Mucosa of descending colon (tissue), 3 donors: ENCODE results near the gene WDR59. TPM values are rescaled to one million over a fixed set of nuclear protein-coding genes. Genes with fewer than 3 reads are reported as not detected.

Experiments used
- ATAC-seq: fragments of 200-7000 bp; cut with Tn5 transposase; one replicate; pipeline ENCODE4 v1.9.1; 2020; ENCODE audit warnings: mild to moderate bottlenecking, moderate library complexity
- DNase-seq, 3 donors: peaks; one replicate each; pipeline ENCODE4 v3.0.0-alpha.2; 2020
- H3K36me3 ChIP-seq: fragments of 200-600 bp; one replicate; pipeline ENCODE4 v1.8.0; 2021; ENCODE audit warnings: low read depth, mild to moderate bottlenecking
- H3K4me1 ChIP-seq: fragments of 200-600 bp; one replicate; pipeline ENCODE4 v1.8.0; 2021; ENCODE audit warnings: low read depth, mild to moderate bottlenecking
- H3K4me3 ChIP-seq: fragments of 200-600 bp; one replicate; pipeline ENCODE4 v1.8.0; 2021; ENCODE audit warnings: mild to moderate bottlenecking
- H3K9me3 ChIP-seq: fragments of 200-600 bp; one replicate; pipeline ENCODE4 v1.8.0; 2021; ENCODE audit warnings: mild to moderate bottlenecking
- CTCF ChIP-seq: fragments of 200-600 bp; IDR thresholded peaks from one replicate; pipeline ENCODE4 v1.8.0; 2022; ENCODE audit warnings: antibody characterized with exemption, mild to moderate bottlenecking
- intact Hi-C, 2 donors: fragments of 100-400 bp; cut with DNase I in 1 of 2; cut with micrococcal nuclease in 1 of 2; formaldehyde crosslinking; loops; one replicate each; pipeline versions ENCODE4 v1.11.0 to v1.11.1; 2022; cut with DNase I, micrococcal nuclease
- total RNA-seq, 3 donors: library from RNA; stranded (reverse); fragmentation: NEBNext Ultra II Directional in 2 of 3; extraction: Animal tissue kit (Norgen Biotek cat#: 25700) in 2 of 3; gene quantifications; one replicate each; pipeline versions ENCODE4 v1.2.1 to v1.2.4, GENCODE V29; 2021 to 2023
- donor health status: DM: no; HTN: no; CAD: no; lungs with moderate emphysema.
- donor health status: DM: no; HTN: no; CAD: no.
- donor health status: DM: no; HTN: yes; CAD: no.

WDR59 gene
- total RNA-seq, 3 donors from 2014 or later, result 47.3 to 74.9 (median 70.1) TPM

GRCh38 chr16:74868501-74868900 is 116.4 kb downstream of the WDR59 start:
- DNase-seq (no peak), ATAC-seq (peak; percentile 88)
- intact Hi-C loops, result loop anchor here in 1 of 2 donors (10.0 kb wide), 1 partner anchor 154 kb away; no protein-coding TSS in a partner anchor
- no peaks in the 10 kb centered on the region for H3K36me3 ChIP-seq
- no peaks in the 10 kb centered on the region for H3K9me3 ChIP-seq
- H3K4me3 ChIP-seq, result no peak overlapping the region
- no peak for TF ChIP-seq CTCF
- no peaks in the 10 kb centered on the region for H3K4me1 ChIP-seq

DNA sequence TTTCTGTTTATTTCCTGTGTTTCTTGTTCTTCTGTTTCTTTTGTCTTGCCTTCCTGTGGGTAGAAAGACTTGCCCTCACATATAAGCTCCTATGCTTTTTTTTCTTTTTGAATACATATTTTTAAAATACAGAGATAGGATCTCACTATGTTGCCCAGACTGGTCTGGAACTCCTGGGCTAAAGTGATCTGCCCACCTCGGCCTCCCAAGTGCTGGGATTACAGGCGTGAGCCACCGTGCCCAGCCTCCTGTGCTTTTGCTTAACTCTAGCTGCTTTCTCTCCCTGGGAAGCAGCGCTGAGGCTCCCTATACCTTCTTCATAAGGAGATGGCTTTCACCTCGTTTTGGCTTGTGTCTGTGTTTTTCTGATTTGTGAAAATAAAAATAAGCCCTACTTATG is 116.9 kb downstream of the WDR59 start:
- Histone ChIP-seq H3K9me3 (no peaks in the 10 kb centered on the region), H3K4me1 (no peaks in the 10 kb centered on the region), H3K36me3 (no peaks in the 10 kb centered on the region), H3K4me3 (no peak overlapping the region)
- ATAC-seq (no peak), DNase-seq (no peak)
- no peak for TF ChIP-seq CTCF
- intact Hi-C loops, result loop anchor here in 1 of 2 donors (10.0 kb wide), 1 partner anchor 153 kb away; no protein-coding TSS in a partner anchor

DNA sequence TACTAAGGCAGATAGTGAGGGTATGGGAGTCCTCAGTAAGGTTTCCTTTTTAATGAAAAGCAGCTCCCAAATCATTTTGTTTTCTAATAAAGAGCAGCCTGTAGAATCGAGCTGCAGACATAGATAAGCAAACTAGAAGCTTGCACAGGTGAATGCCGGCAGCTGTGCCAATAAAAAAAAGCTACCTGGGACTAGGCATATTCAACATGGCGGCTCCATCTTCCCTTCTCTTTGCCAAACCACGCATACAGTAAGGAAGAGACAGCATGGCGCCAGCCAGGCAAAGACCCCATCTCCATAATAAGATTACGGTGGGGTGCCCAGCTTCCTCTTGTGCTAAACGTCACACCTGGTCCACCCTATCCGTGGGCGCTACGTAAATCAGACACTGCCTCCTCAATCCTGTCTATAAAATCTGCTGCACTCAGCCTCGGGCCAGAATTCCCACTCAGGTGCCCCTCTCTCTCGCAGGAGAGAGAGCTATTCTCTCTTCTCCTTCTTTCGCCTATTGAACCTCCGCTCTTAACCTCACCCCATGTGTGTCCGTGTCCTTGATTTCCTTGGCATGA is 117.6 kb downstream of the WDR59 start:
- Histone ChIP-seq H3K9me3 (no peaks in the 10 kb centered on the region), H3K36me3 (no peaks in the 10 kb centered on the region), H3K4me1 (no peaks in the 10 kb centered on the region), H3K4me3 (no peak overlapping the region)
- ATAC-seq (no peak), DNase-seq (no peak)
- intact Hi-C loops, result loop anchor here in 1 of 2 donors (10.0 kb wide), 1 partner anchor 153 kb away; no protein-coding TSS in a partner anchor
- no peak for TF ChIP-seq CTCF

DNA sequence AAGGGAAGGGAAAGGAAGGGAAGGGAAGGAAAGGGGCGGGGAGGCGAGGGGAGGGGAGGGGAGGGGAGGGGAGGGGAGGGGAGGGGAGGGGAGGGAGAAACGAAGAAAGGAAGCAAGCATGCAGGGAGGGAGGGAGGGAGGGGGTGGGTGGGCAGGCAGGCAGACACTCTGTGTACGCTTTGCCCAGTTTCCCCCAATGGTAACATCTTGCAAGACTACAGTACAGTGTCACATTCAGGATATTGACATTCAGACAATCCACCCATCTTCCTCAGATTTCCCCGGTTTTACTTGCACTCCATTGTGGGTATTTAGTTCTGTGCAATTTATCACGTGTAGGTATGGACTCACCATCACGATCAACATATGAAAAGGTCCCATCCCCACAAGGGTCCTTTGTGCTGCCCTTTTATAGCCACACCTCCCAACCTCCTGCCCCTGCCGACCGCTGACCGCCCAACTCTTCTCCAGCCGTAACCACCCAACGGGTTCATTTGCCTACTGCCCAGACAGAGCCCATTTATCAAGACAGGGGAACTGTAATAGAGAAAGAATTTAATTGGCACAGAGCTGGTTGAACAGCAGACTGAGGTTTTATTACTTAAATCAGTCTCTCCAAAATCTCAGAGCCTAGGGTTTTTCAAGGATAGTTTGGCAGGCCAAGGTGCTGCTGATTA is 118.9 kb downstream of the WDR59 start:
- intact Hi-C loops, result loop anchor here in 1 of 2 donors (10.0 kb wide), 1 partner anchor 151 kb away; no protein-coding TSS in a partner anchor
- no peak for DNase-seq
- Histone ChIP-seq H3K9me3 (no peaks in the 10 kb centered on the region), H3K36me3 (no peaks in the 10 kb centered on the region), H3K4me1 (no peaks in the 10 kb centered on the region), H3K4me3 (no peak overlapping the region)
- no peak for ATAC-seq
- no peak for TF ChIP-seq CTCF

DNA sequence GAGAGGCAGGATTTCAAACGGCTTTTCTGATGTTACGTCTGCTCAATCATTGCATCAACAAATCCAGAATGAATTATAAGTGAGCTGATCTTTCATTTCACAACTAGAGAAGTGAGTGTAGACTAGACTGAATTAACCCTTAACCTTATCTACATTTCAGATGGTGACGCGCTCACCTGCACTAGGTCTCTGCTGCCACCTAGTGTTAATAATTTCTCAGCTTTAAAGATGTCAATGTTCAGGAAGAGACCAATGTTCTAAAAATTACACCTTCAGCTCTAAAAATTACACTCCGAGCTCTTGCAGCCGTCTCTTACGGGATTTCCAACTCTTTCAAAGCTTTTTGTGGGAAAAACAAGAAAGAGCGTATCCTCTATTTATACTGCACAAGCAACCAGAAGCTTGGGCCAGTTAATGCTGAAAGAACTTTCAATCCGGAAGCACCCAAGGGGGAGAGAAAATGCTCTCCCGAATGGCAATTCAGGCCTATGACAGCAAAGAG is 122.1 kb downstream of the WDR59 start:
- H3K4me1 ChIP-seq, result no peaks in the 10 kb centered on the region
- H3K36me3 ChIP-seq, result no peaks in the 10 kb centered on the region
- peak in 1 of 3 donors; percentile 49 for DNase-seq
- intact Hi-C loops, result loop anchor here (5.0 to 10.0 kb wide), 3 partner anchors 50 to 148 kb away; no protein-coding TSS in a partner anchor
- ATAC-seq, result peak; percentile 70
- H3K4me3 ChIP-seq, result no peak overlapping the region
- H3K9me3 ChIP-seq, result no peaks in the 10 kb centered on the region
- TF ChIP-seq CTCF, result peak; percentile 36
